Natural killer cell (primary cell): Measurements from ENCODE around the gene PPP1R14C. TPM values are rescaled to one million over a fixed set of nuclear protein-coding genes. Genes with fewer than 3 reads are reported as not detected.

Experiments used
- ATAC-seq, 3 donors: fragments of 150-1000 bp in 2 of 3; fragments of 200-7000 bp in 1 of 3; cut with Tn5 transposase; 1 replicate in 1 of 3; 2 replicates in 2 of 3; pipeline ENCODE4 v1.10.0; 2021; ENCODE audit warnings: mild to moderate bottlenecking in 2 of 3, moderate library complexity in 2 of 3
- DNase-seq, 2 donors: peaks; one replicate each; pipeline versions ENCODE4 v3.0.0 to v3.0.0-alpha.2; 2013 to 2021; ENCODE audit warnings: mixed read lengths in 1 of 2
- H3K27ac ChIP-seq: one replicate; pipeline ENCODE4 v1.5.1; 2013; ENCODE audit warnings: mild to moderate bottlenecking, low read length
- H3K27me3 ChIP-seq: one replicate; pipeline ENCODE4 v1.6.1; 2013; ENCODE audit warnings: low read length; ENCODE audit not compliant: control insufficient read depth, insufficient read depth
- H3K36me3 ChIP-seq: one replicate; pipeline ENCODE4 v1.6.1; 2013; ENCODE audit warnings: low read length; ENCODE audit not compliant: control insufficient read depth, insufficient read depth
- H3K4me1 ChIP-seq: one replicate; pipeline ENCODE4 v1.6.1; 2013; ENCODE audit warnings: low read length; ENCODE audit not compliant: control insufficient read depth, insufficient read depth
- H3K4me3 ChIP-seq: one replicate; pipeline ENCODE4 v1.5.1; 2013; ENCODE audit warnings: low read length
- H3K9me3 ChIP-seq: one replicate; pipeline ENCODE4 v1.6.1; 2013; ENCODE audit warnings: low read length; ENCODE audit not compliant: control insufficient read depth, insufficient read depth
- H3K27ac Mint-ChIP-seq, 2 donors: one replicate each; pipeline ENCODE4 v1.8.0; 2022; ENCODE audit warnings: mild to moderate bottlenecking in 2 of 2, mixed read lengths in 2 of 2, moderate library complexity in 1 of 2
- H3K27me3 Mint-ChIP-seq, 2 donors: one replicate each; pipeline ENCODE4 v1.8.0; 2022; ENCODE audit warnings: low read depth in 2 of 2, mixed read lengths in 2 of 2
- H3K36me3 Mint-ChIP-seq: one replicate; pipeline ENCODE4 v1.8.0; 2022; ENCODE audit warnings: mixed read lengths
- H3K4me1 Mint-ChIP-seq, 2 donors: one replicate each; pipeline ENCODE4 v1.8.0; 2022; ENCODE audit warnings: mixed read lengths in 2 of 2
- H3K4me3 Mint-ChIP-seq: one replicate; pipeline ENCODE4 v1.8.0; 2022; ENCODE audit warnings: mild to moderate bottlenecking, moderate library complexity, mixed read lengths
- H3K9me3 Mint-ChIP-seq, 2 donors: one replicate each; pipeline ENCODE4 v1.8.0; 2022; ENCODE audit warnings: mixed read lengths in 2 of 2
- CTCF ChIP-seq: fragments of 200-600 bp; IDR thresholded peaks from one replicate; pipeline ENCODE4 v1.8.0; 2022; ENCODE audit warnings: antibody characterized with exemption
- WGBS: methylation state at CpG from one replicate; pipeline ENCODE4 v1.1.7; 2013; ENCODE audit warnings: missing lambda C conversion rate; ENCODE audit not compliant: insufficient coverage; 5-methylcytosine and 5-hydroxymethylcytosine counted together
- intact Hi-C: fragments of 100-400 bp; cut with micrococcal nuclease; formaldehyde crosslinking; loops from one replicate; pipeline ENCODE4 v1.14.2; 2022
- total RNA-seq, 4 donors: library from RNA; stranded (reverse); fragments of 120-200 nt in 1 of 4; gene quantifications; one replicate each; pipeline versions ENCODE4 v1.2.3 to v1.2.4, GENCODE V29; 2013 to 2022

PPP1R14C gene
- total RNA-seq, 3 donors from 2014 or later (not counting 1 experiment from before 2014, with no cell fraction given), result not detected

GRCh38 chr6:150230832-150231524 is 88.1 kb downstream of the PPP1R14C start:
- Mint-ChIP-seq H3K9me3 (no peaks in the 10 kb centered on the region), H3K36me3 (no peaks in the 10 kb centered on the region), H3K27me3 (peaks cover 10 to 24% of the 10 kb centered on the region in 2 donors), H3K4me1 (peaks cover 6 to 9% of the 10 kb centered on the region in 2 donors), H3K4me3 (no peak overlapping the region), H3K27ac (no peak overlapping the region)
- intact Hi-C loops, result no loop called here
- H3K4me3 ChIP-seq, result no peak overlapping the region
- H3K4me1 ChIP-seq, result peaks cover 10% of the 10 kb centered on the region
- DNase-seq, result no peak
- no peak overlapping the region for H3K27ac ChIP-seq
- no peaks in the 10 kb centered on the region for H3K27me3 ChIP-seq
- WGBS, result 97% methylated on average over 12 of the region's 13 CpGs
- no peaks in the 10 kb centered on the region for H3K36me3 ChIP-seq
- no peaks in the 10 kb centered on the region for H3K9me3 ChIP-seq
- ATAC-seq, result no peak
- TF ChIP-seq CTCF, result no peak

- intact Hi-C loops, result no loop called here
- H3K27ac ChIP-seq, result no peak overlapping the region
- TF ChIP-seq CTCF, result no peak
- ATAC-seq (no peak), DNase-seq (no peak)
- no peaks in the 10 kb centered on the region for H3K9me3 Mint-ChIP-seq
- peaks cover 9% of the 10 kb centered on the region in 2 donors for H3K4me1 Mint-ChIP-seq
- no peaks in the 10 kb centered on the region for H3K36me3 Mint-ChIP-seq
- H3K27me3 Mint-ChIP-seq, result peaks cover 12 to 26% of the 10 kb centered on the region in 2 donors
- H3K4me3 ChIP-seq, result no peak overlapping the region
- no peaks in the 10 kb centered on the region for H3K36me3 ChIP-seq
- peaks cover 12% of the 10 kb centered on the region for H3K4me1 ChIP-seq
- H3K27me3 ChIP-seq, result no peaks in the 10 kb centered on the region
- WGBS, result no CpG with 5 or more reads among the region's 2 CpGs
- H3K27ac Mint-ChIP-seq, result no peak overlapping the region
- no peaks in the 10 kb centered on the region for H3K9me3 ChIP-seq
- H3K4me3 Mint-ChIP-seq, result no peak overlapping the region
These were observed 88.6 kb downstream of the PPP1R14C start for GRCh38 chr6:150231525-150231850.

GRCh38 chr6:150233843-150234269 is 91.0 kb downstream of the PPP1R14C start:
- Mint-ChIP-seq H3K36me3 (no peaks in the 10 kb centered on the region), H3K4me3 (no peak overlapping the region), H3K9me3 (no peaks in the 10 kb centered on the region), H3K27me3 (peaks cover 8 to 12% of the 10 kb centered on the region in 2 donors), H3K27ac (no peak overlapping the region), H3K4me1 (peaks cover 9% of the 10 kb centered on the region in 2 donors)
- 94% methylated on average over 5 of the region's 5 CpGs for WGBS
- Histone ChIP-seq H3K36me3 (no peaks in the 10 kb centered on the region), H3K4me1 (peaks cover 12% of the 10 kb centered on the region), H3K27me3 (no peaks in the 10 kb centered on the region), H3K27ac (no peak overlapping the region), H3K4me3 (no peak overlapping the region), H3K9me3 (no peaks in the 10 kb centered on the region)
- ATAC-seq (no peak), DNase-seq (no peak)
- TF ChIP-seq CTCF, result no peak
- intact Hi-C loops, result no loop called here

GRCh38 chr6:150235218-150235617 is 92.4 kb downstream of the PPP1R14C start:
- ATAC-seq, result no peak
- H3K27me3 Mint-ChIP-seq, result peaks cover 11 to 12% of the 10 kb centered on the region in 2 donors
- intact Hi-C loops, result no loop called here
- no peak overlapping the region for H3K4me3 ChIP-seq
- no peaks in the 10 kb centered on the region for H3K27me3 ChIP-seq
- no peak for TF ChIP-seq CTCF
- no peak overlapping the region for H3K27ac Mint-ChIP-seq
- no peaks in the 10 kb centered on the region for H3K36me3 ChIP-seq
- H3K27ac ChIP-seq, result no peak overlapping the region
- peaks cover 9% of the 10 kb centered on the region in 2 donors for H3K4me1 Mint-ChIP-seq
- H3K9me3 Mint-ChIP-seq, result no peaks in the 10 kb centered on the region
- peak in 1 of 2 donors; percentile 11 for DNase-seq
- H3K4me1 ChIP-seq, result peaks cover 12% of the 10 kb centered on the region
- H3K9me3 ChIP-seq, result no peaks in the 10 kb centered on the region
- no peak overlapping the region for H3K4me3 Mint-ChIP-seq
- no peaks in the 10 kb centered on the region for H3K36me3 Mint-ChIP-seq
- 81% methylated on average over 5 of the region's 5 CpGs for WGBS
